PC-3 (cell line): ENCODE results near the gene NEK1. TPM values are rescaled to one million over a fixed set of nuclear protein-coding genes. Genes with fewer than 3 reads are reported as not detected.

Experiments used
- ATAC-seq: fragments of 200-7000 bp; cut with Tn5 transposase; 2 replicates; pipeline ENCODE4 v1.9.1; 2020; ENCODE audit warnings: mild to moderate bottlenecking, moderate library complexity
- BruUV-seq: library from RNA; stranded (reverse); fragments of 400-500 nt; replicated peaks from 2 replicates; lab custom pipeline; 2021; lab: Mats Ljungman, UMichigan
- CTCF ChIA-PET: fragments of 300-600 bp; sonication (Branson Sonifier 250); formaldehyde crosslinking; loops from one replicate; lab custom pipeline; 2022; ENCODE audit warnings: antibody characterized with exemption; lab: Charles Lee
- POLR2A ChIA-PET: fragments of 300-600 bp; sonication (Branson Sonifier 250); formaldehyde crosslinking; loops from one replicate; lab custom pipeline; 2022; ENCODE audit warnings: antibody characterized with exemption; ENCODE audit not compliant: unreplicated experiment; lab: Charles Lee
- DNase-seq: peaks from one replicate; pipeline ENCODE4 v3.0.0-alpha.2; 2015
- H2AFZ ChIP-seq: fragments of 300-600 bp; sonication (generic); 2 replicates; pipeline ENCODE4 v1.6.0; 2016; ENCODE audit warnings: antibody characterized with exemption, low read length
- H3F3A ChIP-seq: fragments of 300-600 bp; sonication (generic); one replicate; pipeline ENCODE4 v1.6.0; 2017; ENCODE audit warnings: antibody characterized with exemption, low read length, control low read depth, mild to moderate bottlenecking; ENCODE audit not compliant: unreplicated experiment
- H3K27ac ChIP-seq: fragments of 300-600 bp; sonication (generic); 2 replicates; pipeline ENCODE4 v1.5.1; 2016; ENCODE audit warnings: mild to moderate bottlenecking, low read length
- H3K27me3 ChIP-seq: fragments of 300-600 bp; sonication (generic); 2 replicates; pipeline ENCODE4 v1.6.1; 2016; ENCODE audit warnings: low read length, mixed read lengths
- H3K36me3 ChIP-seq: fragments of 300-600 bp; sonication (generic); 2 replicates; pipeline ENCODE4 v1.6.1; 2016; ENCODE audit warnings: low read depth, mixed run types, low read length, mixed read lengths
- H3K4me1 ChIP-seq: fragments of 300-600 bp; sonication (generic); 2 replicates; pipeline ENCODE4 v1.5.1; 2016; ENCODE audit warnings: low read length; ENCODE audit not compliant: insufficient read depth
- H3K4me2 ChIP-seq: fragments of 300-600 bp; sonication (generic); 2 replicates; pipeline ENCODE4 v1.6.0; 2016; ENCODE audit warnings: low read length
- H3K4me3 ChIP-seq: fragments of 300-600 bp; sonication (generic); 2 replicates; pipeline ENCODE4 v1.5.1; 2016; ENCODE audit warnings: mild to moderate bottlenecking, low read length, mixed read lengths
- H3K79me2 ChIP-seq: fragments of 300-600 bp; sonication (generic); 2 replicates; pipeline ENCODE4 v1.6.1; 2017; ENCODE audit warnings: low read length, mixed read lengths
- H3K9ac ChIP-seq: fragments of 300-600 bp; sonication (generic); 2 replicates; pipeline ENCODE4 v1.6.0; 2016; ENCODE audit warnings: mild to moderate bottlenecking, low read length
- H3K9me2 ChIP-seq: fragments of 300-600 bp; sonication (generic); replicated peaks from 2 replicates; pipeline ENCODE4 v1.6.1; 2016; ENCODE audit warnings: mixed run types, low read length, mixed read lengths
- H3K9me3 ChIP-seq: fragments of 300-600 bp; sonication (generic); 2 replicates; pipeline ENCODE4 v1.6.1; 2016; ENCODE audit warnings: low read length, mixed read lengths
- H4K20me1 ChIP-seq: fragments of 300-600 bp; sonication (generic); 2 replicates; pipeline ENCODE4 v1.6.1; 2016; ENCODE audit warnings: low read length, mixed read lengths
- EZH2 ChIP-seq: fragments of 300-600 bp; sonication (generic); IDR thresholded peaks from one replicate; pipeline ENCODE4 v1.6.1; 2017; ENCODE audit warnings: antibody characterized with exemption, mild to moderate bottlenecking, low read length; ENCODE audit not compliant: unreplicated experiment
- EZH2phosphoT487 ChIP-seq: fragments of 300-600 bp; sonication (generic); IDR thresholded peaks from 2 replicates; pipeline ENCODE4 v1.6.1; 2018; ENCODE audit warnings: mild to moderate bottlenecking, antibody characterized with exemption, low read length, borderline replicate concordance
- intact Hi-C: fragments of 100-400 bp; cut with micrococcal nuclease; formaldehyde crosslinking; loops from 2 replicates; pipeline ENCODE4 v1.9.0; 2023
- total RNA-seq: library from RNA; depleted of rRNA; stranded (reverse); fragments of >200 nt; gene quantifications from 2 replicates; pipeline ENCODE4 v1.2.3, GENCODE V29; 2014
- TF ChIP-seq, protein P1 (sequence below): fragments of 300-600 bp; sonication (generic); conservative IDR thresholded peaks from 2 replicates; pipeline ENCODE4 v1.5.1; 2017; ENCODE audit warnings: antibody characterized with exemption, low read depth, mild to moderate bottlenecking, low read length

The NEK1 gene
- total RNA-seq, 1 experiment from 2014 or later: 4.3 TPM

DNA sequence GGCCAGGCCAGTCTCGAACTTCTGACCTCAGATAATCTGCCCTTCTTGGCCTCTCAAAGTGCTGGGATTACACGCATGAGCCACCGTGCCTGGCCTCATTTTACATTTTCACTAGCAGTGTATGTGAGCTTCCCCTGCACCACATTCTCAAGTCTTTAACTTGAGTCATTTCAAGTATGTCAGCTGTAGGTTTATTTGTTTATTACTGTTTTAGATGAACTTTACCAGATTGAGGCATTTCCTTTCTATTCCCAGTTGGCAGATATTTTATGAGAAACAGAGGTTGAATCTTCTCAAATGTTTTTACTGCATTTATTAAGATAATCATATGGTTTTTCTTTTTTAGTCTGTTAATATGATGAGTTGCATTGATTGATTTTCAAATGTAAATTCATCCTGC, 227.0 kb downstream of the NEK1 start:
- CTCF ChIA-PET: no interaction called here
- no TSS peak for BruUV-seq
- intact Hi-C loops: no loop called here

DNA sequence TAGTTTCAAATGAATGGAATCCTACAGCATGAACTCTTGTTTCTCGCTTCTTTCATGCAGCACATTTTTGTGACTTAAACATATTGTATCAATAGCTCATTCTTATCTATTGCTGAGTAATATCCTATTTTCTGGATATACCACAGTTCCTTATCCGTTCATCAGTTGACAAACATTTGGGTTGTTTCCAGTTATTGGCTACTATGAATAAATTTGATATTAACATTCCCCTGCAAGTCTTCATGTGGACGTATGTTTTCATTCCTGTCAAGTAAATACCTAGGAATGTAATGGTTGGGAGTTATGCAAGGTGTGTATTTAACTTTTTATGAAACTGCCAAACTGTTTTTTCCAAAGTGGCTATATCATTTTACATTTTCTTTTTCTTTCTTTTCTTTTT, 227.6 kb downstream of the NEK1 start:
- TF ChIP-seq EZH2: no peak
- TF ChIP-seq, protein P1, sequence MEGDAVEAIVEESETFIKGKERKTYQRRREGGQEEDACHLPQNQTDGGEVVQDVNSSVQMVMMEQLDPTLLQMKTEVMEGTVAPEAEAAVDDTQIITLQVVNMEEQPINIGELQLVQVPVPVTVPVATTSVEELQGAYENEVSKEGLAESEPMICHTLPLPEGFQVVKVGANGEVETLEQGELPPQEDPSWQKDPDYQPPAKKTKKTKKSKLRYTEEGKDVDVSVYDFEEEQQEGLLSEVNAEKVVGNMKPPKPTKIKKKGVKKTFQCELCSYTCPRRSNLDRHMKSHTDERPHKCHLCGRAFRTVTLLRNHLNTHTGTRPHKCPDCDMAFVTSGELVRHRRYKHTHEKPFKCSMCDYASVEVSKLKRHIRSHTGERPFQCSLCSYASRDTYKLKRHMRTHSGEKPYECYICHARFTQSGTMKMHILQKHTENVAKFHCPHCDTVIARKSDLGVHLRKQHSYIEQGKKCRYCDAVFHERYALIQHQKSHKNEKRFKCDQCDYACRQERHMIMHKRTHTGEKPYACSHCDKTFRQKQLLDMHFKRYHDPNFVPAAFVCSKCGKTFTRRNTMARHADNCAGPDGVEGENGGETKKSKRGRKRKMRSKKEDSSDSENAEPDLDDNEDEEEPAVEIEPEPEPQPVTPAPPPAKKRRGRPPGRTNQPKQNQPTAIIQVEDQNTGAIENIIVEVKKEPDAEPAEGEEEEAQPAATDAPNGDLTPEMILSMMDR: no peak
- TF ChIP-seq EZH2phosphoT487: no peak
- Histone ChIP-seq H3K4me2 (peak overlapping the region; percentile 48; the same call in 1 of the 2 replicates), H3K79me2 (no peaks in the 10 kb centered on the region), H3K4me1 (peaks cover 27% of the 10 kb centered on the region), H3K27ac (peak overlapping the region; percentile 66), H3F3A (no peaks in the 10 kb centered on the region), H3K9ac (peak overlapping the region; percentile 15; the same call in 1 of the 2 replicates), H3K36me3 (no peaks in the 10 kb centered on the region), H3K9me3 (peaks cover 3% of the 10 kb centered on the region; the same call in 1 of the 2 replicates), H2AFZ (no peak overlapping the region), H3K4me3 (no peak overlapping the region), H3K9me2 (no peaks in the 10 kb centered on the region), H4K20me1 (no peaks in the 10 kb centered on the region), H3K27me3 (no peaks in the 10 kb centered on the region)
- BruUV-seq: no TSS peak
- DNase-seq (peak; percentile 83), ATAC-seq (no peak)
- CTCF ChIA-PET: no interaction called here
- POLR2A ChIA-PET: interaction anchor here (0.7 kb wide), 1 partner anchor 128 kb away, joined by 3 read pairs; no protein-coding TSS in a partner anchor
- intact Hi-C loops: no loop called here

More for the DNA sequence above, 227.0 kb downstream of the NEK1 start:
- H3K27ac ChIP-seq: peak overlapping the region; percentile 66
- DNase-seq (peak; percentile 40), ATAC-seq (peak; percentile 60)
- H3K4me1 ChIP-seq: peaks cover 27% of the 10 kb centered on the region
- TF ChIP-seq EZH2 (no peak), EZH2phosphoT487 (no peak)
- TF ChIP-seq, protein P1: no peak
- H3K27me3 ChIP-seq: no peaks in the 10 kb centered on the region
- POLR2A ChIA-PET: interaction anchor here (0.7 kb wide), 1 partner anchor 129 kb away, joined by 3 read pairs; no protein-coding TSS in a partner anchor
- H3K36me3 ChIP-seq: no peaks in the 10 kb centered on the region
- no peak overlapping the region for H2AFZ ChIP-seq
- no peaks in the 10 kb centered on the region for H3K9me2 ChIP-seq
- H3K79me2 ChIP-seq: no peaks in the 10 kb centered on the region
- peak overlapping the region; percentile 48; the same call in 1 of the 2 replicates for H3K4me2 ChIP-seq
- no peaks in the 10 kb centered on the region for H4K20me1 ChIP-seq
- peaks cover 3% of the 10 kb centered on the region; the same call in 1 of the 2 replicates for H3K9me3 ChIP-seq
- no peaks in the 10 kb centered on the region for H3F3A ChIP-seq
- H3K4me3 ChIP-seq: no peak overlapping the region
- H3K9ac ChIP-seq: no peak overlapping the region

DNA sequence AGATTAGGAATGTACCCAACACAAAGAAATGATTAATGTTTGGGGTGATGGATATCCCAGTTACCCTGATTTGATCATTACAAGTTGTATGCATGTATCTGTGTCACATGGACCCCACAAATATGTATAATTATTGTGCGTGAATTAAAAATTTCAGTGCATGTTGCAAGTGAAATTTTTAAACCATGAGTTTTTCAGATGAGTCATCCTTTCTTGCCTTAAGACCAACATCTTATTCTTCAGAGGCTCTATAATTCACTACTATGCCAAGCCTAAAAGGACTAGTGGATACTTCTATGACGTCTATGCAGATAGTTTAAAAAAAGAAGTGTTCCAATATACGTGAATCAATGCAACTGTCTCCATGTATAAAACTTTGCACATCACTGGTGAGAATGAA, 228.7 kb downstream of the NEK1 start:
- CTCF ChIA-PET: interaction anchor here (0.5 kb wide), 1 partner anchor 197 kb away, joined by 8 read pairs; no protein-coding TSS in a partner anchor
- ATAC-seq: peak; percentile 80
- H3K79me2 ChIP-seq: no peaks in the 10 kb centered on the region
- H3K36me3 ChIP-seq: no peaks in the 10 kb centered on the region
- H3K9ac ChIP-seq: peak overlapping the region; percentile 15; the same call in 1 of the 2 replicates
- H3K27me3 ChIP-seq: no peaks in the 10 kb centered on the region
- POLR2A ChIA-PET: no interaction called here
- H3K4me2 ChIP-seq: peak overlapping the region; percentile 20
- H3K4me1 ChIP-seq: peaks cover 27% of the 10 kb centered on the region
- H3K4me3 ChIP-seq: no peak overlapping the region
- H3K27ac ChIP-seq: peak overlapping the region; percentile 66
- no TSS peak for BruUV-seq
- TF ChIP-seq EZH2phosphoT487: no peak
- TF ChIP-seq, protein P1: no peak
- no peak for TF ChIP-seq EZH2
- H3K9me3 ChIP-seq: peaks cover 3% of the 10 kb centered on the region; the same call in 1 of the 2 replicates
- H3K9me2 ChIP-seq: no peaks in the 10 kb centered on the region
- intact Hi-C loops: no loop called here
- peak; percentile 81 for DNase-seq
- no peaks in the 10 kb centered on the region for H3F3A ChIP-seq
- no peaks in the 10 kb centered on the region for H4K20me1 ChIP-seq
- no peak overlapping the region for H2AFZ ChIP-seq
